Measurements from ENCODE around the gene OR52L1. TPM values are rescaled to one million over a fixed set of nuclear protein-coding genes. Genes with fewer than 3 reads are reported as not detected.

The OR52L1 gene
- total and polyA plus RNA-seq, 10 donors: not detected

GRCh38 chr11:5937868-5938602 is 48.8 kb downstream of the OR52L1 start:
- H3K4me3 ChIP-seq: no peak overlapping the region
- no peaks in the 10 kb centered on the region for H3K36me3 ChIP-seq
- no peak overlapping the region for H3K27ac ChIP-seq
- H3K9me3 ChIP-seq: peaks cover 0 to 21% (median 0%) of the 10 kb centered on the region in 8 donors
- no peaks in the 10 kb centered on the region for H3K4me1 ChIP-seq
- no peak for DNase-seq
- 88 to 94% (median 90%) methylated on average over 39 of the region's 39 CpGs for WGBS, 5 donors
- intact Hi-C loops (cut with DNase I; ENCODE audit: low total_unique reads): no loop called here
- TF ChIP-seq CTCF (IDR thresholded peaks at IDR 0.05 in 8 of 11, conservative IDR thresholded peaks at IDR 0.05 in 3 of 11) (no peak), POLR2A (IDR thresholded peaks at IDR 0.05) (no peak), POLR2AphosphoS5 (IDR thresholded peaks at IDR 0.05) (no peak)
- peaks cover 0 to 7% (median 0%) of the 10 kb centered on the region in 7 donors for H3K27me3 ChIP-seq (replicated peaks in 1 of 7)

Small RNA genes lying within 50 kb of the gene (small RNA-seq; reads per million reads assigned to genes)
- 0 to 0.14 (median 0.07) reads per million in 4 donors for gene RNA5SP329

Other genes with a start within 250 kb of the OR52L1 start
- 1 to 10 TPM in 6 of 7 donors, under 1 TPM in 1; 0.91 to 6.0 (median 1.6) TPM for gene OR52N4, start 232.7 kb downstream of the OR52L1 start, total RNA-seq
- 1 to 10 TPM in 2 of 3 donors, under 1 TPM in 1; 0.99 to 3.7 (median 1.1) TPM for gene OR52N4, start 232.7 kb downstream of the OR52L1 start, polyA plus RNA-seq
- not detected for gene OR52N5, start 203.6 kb downstream of the OR52L1 start, total RNA-seq
- gene OR52N5, start 203.6 kb downstream of the OR52L1 start, polyA plus RNA-seq: not detected
- not detected for gene OR52N1, start 195.7 kb downstream of the OR52L1 start, total RNA-seq
- not detected for gene OR52N1, start 195.7 kb downstream of the OR52L1 start, polyA plus RNA-seq
- gene OR52N2, start 178.1 kb downstream of the OR52L1 start, total RNA-seq: not detected
- gene OR52N2, start 178.1 kb downstream of the OR52L1 start, polyA plus RNA-seq: under 1 TPM in 1 of 3 donors, not detected in 2; 0.67 TPM
- not detected for gene OR52E6, start 145.1 kb downstream of the OR52L1 start, total RNA-seq
- gene OR52E6, start 145.1 kb downstream of the OR52L1 start, polyA plus RNA-seq: not detected
- not detected for gene OR52E8, start 129.3 kb downstream of the OR52L1 start, total RNA-seq
- not detected for gene OR52E8, start 129.3 kb downstream of the OR52L1 start, polyA plus RNA-seq
- gene OR52E4, start 106.4 kb downstream of the OR52L1 start, total RNA-seq: not detected
- gene OR52E4, start 106.4 kb downstream of the OR52L1 start, polyA plus RNA-seq: not detected
- gene OR52E5, start 93.8 kb downstream of the OR52L1 start, total RNA-seq: not detected
- gene OR52E5, start 93.8 kb downstream of the OR52L1 start, polyA plus RNA-seq: not detected
- gene OR56A3, start 44.7 kb downstream of the OR52L1 start, total RNA-seq: not detected
- gene OR56A3, start 44.7 kb downstream of the OR52L1 start, polyA plus RNA-seq: not detected
- gene OR56A5, start 18.5 kb downstream of the OR52L1 start, total RNA-seq: not detected
- gene OR56A5, start 18.5 kb downstream of the OR52L1 start, polyA plus RNA-seq: not detected
- under 1 TPM in 2 of 7 donors, not detected in 5; 0.07 to 0.11 TPM for gene OR56A4, start 20.0 kb upstream of the OR52L1 start, total RNA-seq
- gene OR56A4, start 20.0 kb upstream of the OR52L1 start, polyA plus RNA-seq: not detected
- gene OR56A1, start 43.8 kb upstream of the OR52L1 start, total RNA-seq: under 1 TPM in 3 of 7 donors, not detected in 4; 0.09 to 0.19 (median 0.13) TPM
- gene OR56A1, start 43.8 kb upstream of the OR52L1 start, polyA plus RNA-seq: not detected
- gene OR56B4, start 120.7 kb upstream of the OR52L1 start, total RNA-seq: not detected
- gene OR56B4, start 120.7 kb upstream of the OR52L1 start, polyA plus RNA-seq: not detected
- 1 to 10 TPM in 1 of 7 donors, not detected in 6; 1.2 TPM for gene OR52B2, start 183.3 kb upstream of the OR52L1 start, total RNA-seq
- gene OR52B2, start 183.3 kb upstream of the OR52L1 start, polyA plus RNA-seq: not detected
- gene OR52W1, start 212.2 kb upstream of the OR52L1 start, total RNA-seq: not detected
- not detected for gene OR52W1, start 212.2 kb upstream of the OR52L1 start, polyA plus RNA-seq
- not detected for gene C11orf42, start 218.6 kb upstream of the OR52L1 start, total RNA-seq
- not detected for gene C11orf42, start 218.6 kb upstream of the OR52L1 start, polyA plus RNA-seq
- gene FHIP1B, start 247.7 kb upstream of the OR52L1 start, total RNA-seq: 10 to 100 TPM; 36.3 to 77.6 (median 41.1) TPM
- gene FHIP1B, start 247.7 kb upstream of the OR52L1 start, polyA plus RNA-seq: 10 to 100 TPM; 14.9 to 41.6 (median 39.1) TPM